Measurements from ENCODE around the gene P2RY12. TPM values are rescaled to one million over a fixed set of nuclear protein-coding genes. Genes with fewer than 3 reads are reported as not detected.

P2RY12 gene
- total RNA-seq, 2 experiments from 2014 or later: not detected

GRCh38 chr3:151320131-151320530, 64.4 kb downstream of the P2RY12 start:
- ChIA-PET POLR2A (no interaction called here), CTCF (interaction anchor here (1.1 kb wide), 1 partner anchor 9 kb away, joined by 6 read pairs; the partner anchor contains the start of gene P2RY13)
- Mint-ChIP-seq H3K27ac (no peak overlapping the region), H3K9me3 (no peaks in the 10 kb centered on the region), H3K4me1 (peaks cover 18% of the 10 kb centered on the region), H3K36me3 (ENCODE audit: low read depth) (no peaks in the 10 kb centered on the region), H3K27me3 (peaks cover 1% of the 10 kb centered on the region), H3K4me3 (no peak overlapping the region)
- no peak for DNase-seq

DNA sequence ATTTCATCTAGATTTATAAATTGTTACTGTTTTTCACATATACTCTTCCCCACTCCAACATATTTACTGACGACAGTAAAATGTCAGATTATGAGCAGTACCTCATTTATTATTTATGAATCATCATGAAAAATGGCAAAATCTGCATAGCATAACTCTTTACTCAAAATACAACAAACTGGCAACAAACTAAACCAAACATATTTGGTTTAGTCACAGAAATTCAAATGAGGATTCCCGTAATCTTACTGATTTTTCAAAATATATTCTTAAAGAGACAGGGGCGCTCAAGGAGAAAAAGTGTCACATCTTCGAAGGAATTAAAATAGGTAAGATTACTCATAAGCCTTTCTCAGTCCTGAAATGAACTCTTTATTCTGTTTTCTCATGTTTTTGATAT, 64.9 kb downstream of the P2RY12 start:
- peaks cover 21% of the 10 kb centered on the region for H3K4me1 Mint-ChIP-seq
- peaks cover 1% of the 10 kb centered on the region for H3K27me3 Mint-ChIP-seq
- H3K4me3 Mint-ChIP-seq: no peak overlapping the region
- ChIA-PET CTCF (interaction anchor here (0.5 to 1.1 kb wide), 2 partner anchors 10 to 98 kb away, joined by 3 to 6 read pairs; partner anchors contain the start of gene P2RY13), POLR2A (no interaction called here)
- no peaks in the 10 kb centered on the region for H3K9me3 Mint-ChIP-seq
- H3K36me3 Mint-ChIP-seq (ENCODE audit: low read depth): no peaks in the 10 kb centered on the region
- H3K27ac Mint-ChIP-seq: no peak overlapping the region
- no peak for DNase-seq

DNA sequence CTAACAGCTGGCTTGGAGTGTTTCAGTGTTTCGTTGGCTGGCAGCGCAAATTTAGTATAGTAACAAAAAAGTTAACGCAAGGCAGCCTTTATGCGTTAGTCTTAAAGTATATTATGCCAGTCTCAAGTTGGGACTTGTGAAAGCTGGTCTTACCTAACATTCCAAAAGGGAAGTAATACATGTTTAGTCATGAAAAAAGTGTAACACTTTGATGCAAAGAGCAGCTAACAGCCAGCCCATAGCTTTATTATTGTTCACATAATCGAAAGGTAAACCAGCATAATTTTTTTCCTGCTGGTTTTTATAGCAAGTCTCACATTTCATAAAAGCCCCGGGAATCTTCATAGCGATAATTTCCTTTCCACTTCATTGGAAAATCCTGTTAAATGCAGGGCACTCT, 65.6 kb downstream of the P2RY12 start:
- no peak for DNase-seq
- ChIA-PET CTCF (interaction anchor here (0.5 to 0.6 kb wide), 3 partner anchors 9 to 367 kb away, joined by 3 read pairs; no protein-coding TSS in a partner anchor), POLR2A (no interaction called here)
- peaks cover 1% of the 10 kb centered on the region for H3K27me3 Mint-ChIP-seq
- H3K4me1 Mint-ChIP-seq: peaks cover 21% of the 10 kb centered on the region
- H3K9me3 Mint-ChIP-seq: no peaks in the 10 kb centered on the region
- no peaks in the 10 kb centered on the region for H3K36me3 Mint-ChIP-seq (ENCODE audit: low read depth)
- H3K4me3 Mint-ChIP-seq: no peak overlapping the region
- no peak overlapping the region for H3K27ac Mint-ChIP-seq

DNA sequence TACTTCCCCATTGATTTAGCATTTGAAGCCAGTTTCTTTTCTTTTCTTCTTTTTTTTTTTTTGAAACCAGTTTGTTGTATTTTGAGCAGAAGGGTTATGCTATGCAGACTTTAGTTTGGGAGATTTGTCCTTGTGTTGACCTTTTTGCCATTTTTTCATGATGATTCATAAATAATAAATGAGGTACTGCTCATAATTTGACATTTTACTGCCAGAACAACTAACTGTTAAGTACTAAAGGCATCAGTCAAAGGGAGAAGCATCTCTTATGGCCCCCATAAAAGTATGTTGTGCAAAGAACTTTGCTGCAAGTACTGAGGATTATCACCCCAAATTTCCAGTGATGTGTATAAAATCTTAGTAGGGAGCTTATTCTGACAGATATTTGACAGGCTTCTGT, 66.2 kb downstream of the P2RY12 start:
- CTCF ChIA-PET: interaction anchor here (0.6 kb wide), 1 partner anchor 9 kb away, joined by 3 read pairs; no protein-coding TSS in a partner anchor
- POLR2A ChIA-PET: no interaction called here
- Mint-ChIP-seq H3K27ac (no peak overlapping the region), H3K27me3 (peaks cover 1% of the 10 kb centered on the region), H3K9me3 (no peaks in the 10 kb centered on the region), H3K4me3 (no peak overlapping the region), H3K4me1 (peaks cover 21% of the 10 kb centered on the region), H3K36me3 (ENCODE audit: low read depth) (no peaks in the 10 kb centered on the region)
- no peak for DNase-seq

DNA sequence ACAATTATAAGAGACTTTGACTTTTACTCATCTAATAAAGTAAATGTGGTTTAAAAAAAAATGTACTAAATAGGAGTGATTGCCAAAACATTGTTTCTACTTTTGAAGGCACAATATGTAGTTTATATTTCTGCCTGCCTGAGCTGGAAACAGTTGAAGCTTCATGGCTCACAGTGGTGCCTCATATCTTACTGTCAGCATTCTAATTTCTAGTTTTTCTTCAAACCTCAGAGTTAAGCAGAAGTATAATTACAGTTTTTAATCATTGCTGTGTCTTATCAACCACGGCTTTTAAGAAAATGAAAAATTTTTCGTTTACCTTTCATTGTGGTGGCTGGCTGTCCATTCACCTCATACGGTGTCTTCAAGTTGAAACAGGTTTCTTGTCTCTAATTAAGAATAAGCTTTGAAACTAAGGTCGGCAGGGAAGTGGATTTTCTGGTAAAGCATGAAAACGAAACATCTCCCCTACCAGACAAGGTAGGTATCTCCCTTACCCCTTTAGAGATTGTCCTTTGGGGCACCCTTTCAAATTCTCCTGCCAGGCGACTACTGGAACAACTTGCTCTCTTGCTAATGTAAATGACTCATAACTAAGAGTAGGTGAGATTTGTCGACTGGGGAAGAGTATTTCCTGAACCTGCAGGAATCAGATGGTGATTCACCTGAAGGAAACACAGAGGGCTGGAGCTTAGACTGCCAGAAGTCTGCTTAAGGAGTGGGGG, 68.1 kb downstream of the P2RY12 start, which contains the start of gene GPR87:
Gene GPR87 (minus strand): TSS at position 554 of the 725 bp plus-strand sequence. CDS start 16,720 bp downstream, outside the sequence.
- Mint-ChIP-seq H3K4me3 (no peak within 1 kb of the TSS), H3K27ac (peak within 1 kb of the TSS; percentile 28), H3K27me3 (peaks cover 1% of the 10 kb centered on the region), H3K36me3 (ENCODE audit: low read depth) (no peaks in the 10 kb centered on the region), H3K9me3 (no peaks in the 10 kb centered on the region), H3K4me1 (peaks cover 21% of the 10 kb centered on the region)
- CTCF ChIA-PET: interaction anchor here (1.1 to 1.5 kb wide), 3 partner anchors 11 to 88 kb away, joined by 3 to 4 read pairs (median 4); no protein-coding TSS in a partner anchor
- DNase-seq: no peak
- POLR2A ChIA-PET: interaction anchor here (0.9 to 1.3 kb wide), 4 partner anchors 10 to 145 kb away, joined by 3 to 6 read pairs (median 4); no protein-coding TSS in a partner anchor

DNA sequence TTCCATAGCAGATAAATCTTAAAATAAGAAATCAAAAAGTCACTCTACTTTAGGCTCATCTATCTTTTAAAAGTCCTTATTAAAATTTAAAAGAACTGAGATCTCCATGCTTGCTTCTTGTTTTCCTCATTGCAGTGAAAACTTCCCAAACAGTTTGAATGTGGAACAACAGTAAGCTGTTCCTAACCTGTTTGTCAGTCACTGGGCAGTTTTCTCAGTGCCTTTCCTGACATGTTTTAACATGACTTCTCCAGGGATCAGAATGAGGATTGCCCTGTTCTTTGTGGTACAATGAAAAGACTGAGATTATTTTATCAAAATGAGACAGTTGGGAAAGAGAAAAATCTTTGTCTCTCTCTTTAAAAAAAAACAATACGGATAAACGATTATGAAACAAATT, 68.7 kb downstream of the P2RY12 start:
- Mint-ChIP-seq H3K4me1 (peaks cover 21% of the 10 kb centered on the region), H3K9me3 (no peaks in the 10 kb centered on the region), H3K27ac (no peak overlapping the region), H3K36me3 (ENCODE audit: low read depth) (no peaks in the 10 kb centered on the region), H3K4me3 (no peak overlapping the region), H3K27me3 (peaks cover 1% of the 10 kb centered on the region)
- POLR2A ChIA-PET: interaction anchor here (0.9 to 1.3 kb wide), 4 partner anchors 10 to 145 kb away, joined by 3 to 6 read pairs (median 4); no protein-coding TSS in a partner anchor
- CTCF ChIA-PET: interaction anchor here (1.5 kb wide), 2 partner anchors 10 to 12 kb away, joined by 4 read pairs; no protein-coding TSS in a partner anchor
- DNase-seq: no peak

- H3K9me3 Mint-ChIP-seq: no peaks in the 10 kb centered on the region
- H3K36me3 Mint-ChIP-seq (ENCODE audit: low read depth): no peaks in the 10 kb centered on the region
- ChIA-PET CTCF (interaction anchor here (1.2 kb wide), 1 partner anchor 10 kb away, joined by 4 read pairs; no protein-coding TSS in a partner anchor), POLR2A (interaction anchor here (1.2 kb wide), 1 partner anchor 11 kb away, joined by 3 read pairs; no protein-coding TSS in a partner anchor)
- H3K4me3 Mint-ChIP-seq: no peak overlapping the region
- no peak for DNase-seq
- peaks cover 21% of the 10 kb centered on the region for H3K4me1 Mint-ChIP-seq
- no peak overlapping the region for H3K27ac Mint-ChIP-seq
- H3K27me3 Mint-ChIP-seq: no peaks in the 10 kb centered on the region
Measured at GRCh38 chr3:151315136-151315535, 69.4 kb downstream of the P2RY12 start.

DNA sequence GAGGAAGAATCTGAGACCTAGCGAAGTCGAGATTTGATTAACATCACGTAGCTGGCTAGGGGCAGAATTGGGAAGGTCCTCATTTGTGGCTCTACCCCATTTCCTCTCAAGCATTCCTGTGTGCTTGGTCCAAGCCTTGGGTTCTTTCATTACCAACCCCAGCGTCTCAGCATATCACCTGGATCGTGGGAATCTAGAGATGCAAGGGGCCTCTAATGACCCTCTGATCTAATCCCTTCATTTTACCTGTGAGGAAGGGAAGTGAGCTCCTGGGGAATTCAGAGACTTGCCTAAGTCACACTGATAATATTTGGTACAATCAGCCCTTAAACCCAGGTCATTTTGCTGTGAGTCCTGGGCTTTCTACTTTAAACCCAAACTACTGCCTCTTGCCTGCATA, 70.0 kb downstream of the P2RY12 start:
- no peaks in the 10 kb centered on the region for H3K36me3 Mint-ChIP-seq (ENCODE audit: low read depth)

GRCh38 chr3:151314137-151314536, 70.4 kb downstream of the P2RY12 start:
- Mint-ChIP-seq H3K27me3 (no peaks in the 10 kb centered on the region), H3K27ac (no peak overlapping the region), H3K9me3 (no peaks in the 10 kb centered on the region), H3K36me3 (ENCODE audit: low read depth) (no peaks in the 10 kb centered on the region), H3K4me3 (no peak overlapping the region), H3K4me1 (peaks cover 17% of the 10 kb centered on the region)
- ChIA-PET CTCF (interaction anchor here (1.2 kb wide), 1 partner anchor 9 kb away, joined by 4 read pairs; no protein-coding TSS in a partner anchor), POLR2A (interaction anchor here (1.5 kb wide), 1 partner anchor 10 kb away, joined by 3 read pairs; no protein-coding TSS in a partner anchor)
- no peak for DNase-seq

More for the DNA sequence above, 70.0 kb downstream of the P2RY12 start:
- H3K4me1 Mint-ChIP-seq: peaks cover 18% of the 10 kb centered on the region
- DNase-seq: no peak
- H3K27ac Mint-ChIP-seq: no peak overlapping the region
- H3K27me3 Mint-ChIP-seq: no peaks in the 10 kb centered on the region
- no peaks in the 10 kb centered on the region for H3K9me3 Mint-ChIP-seq
- ChIA-PET POLR2A (no interaction called here), CTCF (interaction anchor here (1.2 kb wide), 1 partner anchor 9 kb away, joined by 4 read pairs; no protein-coding TSS in a partner anchor)
- no peak overlapping the region for H3K4me3 Mint-ChIP-seq

GRCh38 chr3:151312972-151313371, 71.6 kb downstream of the P2RY12 start:
- Mint-ChIP-seq H3K27me3 (no peaks in the 10 kb centered on the region), H3K27ac (no peak overlapping the region), H3K9me3 (no peaks in the 10 kb centered on the region), H3K4me3 (no peak overlapping the region), H3K4me1 (peaks cover 19% of the 10 kb centered on the region), H3K36me3 (ENCODE audit: low read depth) (no peaks in the 10 kb centered on the region)
- no peak for DNase-seq
- ChIA-PET CTCF (no interaction called here), POLR2A (interaction anchor here (1.5 kb wide), 1 partner anchor 9 kb away, joined by 3 read pairs; no protein-coding TSS in a partner anchor)

- ChIA-PET CTCF (interaction anchor here (1.0 to 1.3 kb wide), 2 partner anchors 18 to 79 kb away, joined by 3 read pairs; no protein-coding TSS in a partner anchor), POLR2A (no interaction called here)
- Mint-ChIP-seq H3K27ac (no peak overlapping the region), H3K4me1 (peaks cover 38% of the 10 kb centered on the region), H3K27me3 (no peaks in the 10 kb centered on the region), H3K4me3 (no peak overlapping the region), H3K9me3 (no peaks in the 10 kb centered on the region), H3K36me3 (ENCODE audit: low read depth) (no peaks in the 10 kb centered on the region)
- no peak for DNase-seq
Measured at GRCh38 chr3:151309566-151309965, 75.0 kb downstream of the P2RY12 start.

DNA sequence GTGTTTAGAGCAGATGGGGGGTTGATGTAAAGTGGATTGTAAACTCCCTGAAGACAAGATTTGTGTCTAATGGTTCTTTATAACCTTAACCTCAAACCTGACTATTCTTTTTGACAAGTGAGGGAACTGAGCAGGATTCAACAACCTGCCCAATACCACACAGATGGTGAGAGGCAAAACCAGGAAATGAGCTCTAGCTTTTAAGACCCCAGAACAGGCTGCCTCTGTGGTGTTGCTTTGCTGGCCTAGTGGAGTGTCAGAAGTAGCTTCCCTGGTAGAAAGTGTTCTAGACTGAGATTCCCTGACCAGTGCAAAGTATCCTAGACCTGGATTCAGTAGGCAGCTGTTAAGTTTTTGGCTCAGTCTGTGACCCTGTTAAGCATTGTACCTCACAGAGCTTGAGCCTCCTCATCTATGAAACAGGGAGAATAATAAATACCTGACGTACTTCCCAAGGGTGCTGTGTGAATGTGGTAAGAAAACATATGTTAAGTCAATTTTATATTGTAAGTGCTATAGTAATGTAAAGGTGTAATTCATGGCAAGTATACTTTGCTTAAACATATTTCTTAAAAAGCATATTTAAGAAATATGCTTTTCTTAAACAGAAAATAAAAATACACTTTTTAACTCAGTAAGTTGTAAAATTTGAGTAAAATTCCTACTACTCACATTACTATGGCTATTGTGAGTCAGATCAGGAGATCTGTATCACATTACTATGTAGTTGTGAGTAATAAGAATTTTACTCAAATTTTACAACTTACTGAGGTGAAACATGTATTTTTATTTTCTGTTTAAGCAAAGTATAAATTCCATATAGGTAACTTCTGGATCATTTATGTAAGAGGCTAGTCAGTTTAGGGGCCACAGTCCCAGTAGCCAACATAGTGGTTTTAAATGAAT, 76.7 kb downstream of the P2RY12 start:
- H3K27ac Mint-ChIP-seq: no peak overlapping the region
- peaks cover 48% of the 10 kb centered on the region for H3K4me1 Mint-ChIP-seq
- H3K27me3 Mint-ChIP-seq: peaks cover 5% of the 10 kb centered on the region
- no peaks in the 10 kb centered on the region for H3K9me3 Mint-ChIP-seq
- no peak for DNase-seq
- H3K36me3 Mint-ChIP-seq (ENCODE audit: low read depth): no peaks in the 10 kb centered on the region
- ChIA-PET POLR2A (no interaction called here), CTCF (interaction anchor here (1.2 to 2.1 kb wide), 3 partner anchors 20 to 140 kb away, joined by 3 to 7 read pairs (median 6); no protein-coding TSS in a partner anchor)
- no peak overlapping the region for H3K4me3 Mint-ChIP-seq
